Common myeloid progenitor, CD34-positive (primary cell): ENCODE data around the gene CCDC66.

Experiments used
- CTCF ChIA-PET: fragments of 350-600 bp; sonication (Branson Sonifier 250); formaldehyde crosslinking; loops from one replicate; lab custom pipeline; 2021; ENCODE audit warnings: antibody characterized with exemption; lab: Charles Lee
- POLR2A ChIA-PET: fragments of 350-600 bp; sonication (Branson Sonifier 250); formaldehyde crosslinking; loops from one replicate; lab custom pipeline; 2021; ENCODE audit warnings: antibody characterized with exemption; lab: Charles Lee
- DNase-seq, 3 donors: peaks; one replicate each; pipeline versions ENCODE4 v3.0.0 to v3.0.0-alpha.2; 2013
- H3K27ac ChIP-seq, 2 experiments: 1 replicate in 1 of 2; 2 replicates in 1 of 2; pipeline ENCODE4 v1.7.0; 2013; ENCODE audit warnings: inconsistent platforms in 2 of 2, low read length in 2 of 2, mild to moderate bottlenecking in 2 of 2, low read depth in 1 of 2, moderate library complexity in 1 of 2; ENCODE audit not compliant: severe bottlenecking in 2 of 2, insufficient read depth in 1 of 2, poor library complexity in 1 of 2
- H3K27me3 ChIP-seq, 5 experiments: replicated peaks in 2 of 5; 1 replicate in 3 of 5; 2 replicates in 2 of 5; pipeline versions ENCODE4 v1.6.1 to v1.7.0; 2013; ENCODE audit warnings: low read length in 4 of 5, mild to moderate bottlenecking in 2 of 5, moderate library complexity in 2 of 5, inconsistent platforms in 1 of 5; ENCODE audit not compliant: insufficient read depth in 5 of 5, control insufficient read depth in 4 of 5
- H3K36me3 ChIP-seq, 4 experiments: 1 replicate in 2 of 4; 2 replicates in 2 of 4; pipeline versions ENCODE4 v1.6.1 to v1.7.0; 2013; ENCODE audit warnings: low read length in 3 of 4, control low read depth in 1 of 4, mild to moderate bottlenecking in 1 of 4; ENCODE audit not compliant: control insufficient read depth in 4 of 4, insufficient read depth in 4 of 4
- H3K4me1 ChIP-seq, 4 experiments: 1 replicate in 3 of 4; 2 replicates in 1 of 4; pipeline versions ENCODE4 v1.6.1 to v1.7.1; 2013; ENCODE audit warnings: low read length in 3 of 4, mild to moderate bottlenecking in 3 of 4, control low read depth in 1 of 4, inconsistent platforms in 1 of 4, moderate library complexity in 1 of 4; ENCODE audit not compliant: control insufficient read depth in 4 of 4, insufficient read depth in 4 of 4; ENCODE audit errors: control extremely low read depth in 1 of 4
- H3K4me3 ChIP-seq, 7 experiments: 1 replicate in 4 of 7; 2 replicates in 3 of 7; pipeline versions ENCODE4 v1.5.1 to v1.7.0; 2013; ENCODE audit warnings: mild to moderate bottlenecking in 7 of 7, low read length in 6 of 7, moderate library complexity in 6 of 7, inconsistent platforms in 2 of 7, low read depth in 2 of 7, control low read depth in 1 of 7; ENCODE audit not compliant: insufficient read depth in 4 of 7, control insufficient read depth in 1 of 7; ENCODE audit errors: extremely low read depth in 1 of 7
- H3K9me3 ChIP-seq, 5 experiments: 1 replicate in 4 of 5; 2 replicates in 1 of 5; pipeline versions ENCODE4 v1.6.1 to v1.7.1; 2013; ENCODE audit warnings: low read length in 4 of 5, mild to moderate bottlenecking in 2 of 5, inconsistent platforms in 1 of 5, low read depth in 1 of 5, moderate library complexity in 1 of 5; ENCODE audit not compliant: control insufficient read depth in 4 of 5, insufficient read depth in 2 of 5; ENCODE audit errors: control extremely low read depth in 1 of 5
- WGBS: methylation state at CpG from one replicate; pipeline ENCODE4 v1.1.5; 2013; ENCODE audit not compliant: insufficient coverage; 5-methylcytosine and 5-hydroxymethylcytosine counted together

Gene CCDC66

GRCh38 chr3:56616478-56617006 lies 59.6 kb downstream of the CCDC66 start:
- WGBS: 100% methylated on average over 1 of the region's 2 CpGs
- CTCF ChIA-PET: no interaction called here
- Histone ChIP-seq H3K36me3 (peaks cover 20 to 84% (median 57%) of the 10 kb centered on the region in 4 experiments), H3K27ac (no peak overlapping the region), H3K4me3 (no peak overlapping the region), H3K9me3 (no peaks in the 10 kb centered on the region), H3K4me1 (no peaks in the 10 kb centered on the region), H3K27me3 (no peaks in the 10 kb centered on the region)
- POLR2A ChIA-PET: no interaction called here
- peak in 2 of 3 donors; percentile 13 to 33 for DNase-seq

- H3K4me3 ChIP-seq: no peak overlapping the region
- H3K4me1 ChIP-seq: no peaks in the 10 kb centered on the region
- H3K27ac ChIP-seq: no peak overlapping the region
- H3K36me3 ChIP-seq: peaks cover 25 to 86% (median 63%) of the 10 kb centered on the region in 4 experiments
- ChIA-PET CTCF (no interaction called here), POLR2A (no interaction called here)
- DNase-seq: no peak
- whole genome bisulfite sequencing: no CpG with 5 or more reads among the region's 2 CpGs
- no peaks in the 10 kb centered on the region for H3K27me3 ChIP-seq
- H3K9me3 ChIP-seq: no peaks in the 10 kb centered on the region
Observed at GRCh38 chr3:56620371-56620770, 63.4 kb downstream of the CCDC66 start.

GRCh38 chr3:56621681-56622080 lies 64.7 kb downstream of the CCDC66 start:
- POLR2A ChIA-PET: no interaction called here
- H3K36me3 ChIP-seq: peaks cover 25 to 87% (median 60%) of the 10 kb centered on the region in 4 experiments
- H3K4me3 ChIP-seq: no peak overlapping the region
- no peak overlapping the region for H3K27ac ChIP-seq
- WGBS: 100% methylated on average over 1 of the region's 3 CpGs
- H3K27me3 ChIP-seq: no peaks in the 10 kb centered on the region
- no peaks in the 10 kb centered on the region for H3K9me3 ChIP-seq
- DNase-seq: no peak
- CTCF ChIA-PET: no interaction called here
- no peaks in the 10 kb centered on the region for H3K4me1 ChIP-seq

DNA sequence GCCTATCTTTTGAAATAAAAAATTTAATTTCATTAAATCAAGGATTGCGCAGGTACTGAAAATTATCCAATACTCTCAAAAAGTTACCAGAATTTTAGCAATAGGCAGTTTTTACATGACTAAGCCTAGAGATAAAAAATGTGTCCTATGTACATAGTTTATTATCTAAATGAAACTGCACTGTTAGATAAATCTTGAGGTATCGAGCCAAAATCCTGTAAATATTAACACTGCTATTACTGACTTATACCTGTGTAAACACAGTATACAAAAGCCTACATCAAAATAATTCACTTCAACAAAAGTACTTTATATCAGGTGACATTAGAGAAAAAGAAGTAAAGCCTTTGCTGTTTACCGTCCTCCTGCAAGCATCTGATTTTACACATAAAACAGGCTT lies 65.4 kb downstream of the CCDC66 start:
- no CpG with 5 or more reads among the region's 3 CpGs for WGBS
- POLR2A ChIA-PET: no interaction called here
- Histone ChIP-seq H3K9me3 (no peaks in the 10 kb centered on the region), H3K36me3 (peaks cover 28 to 87% (median 62%) of the 10 kb centered on the region in 4 experiments), H3K4me1 (no peaks in the 10 kb centered on the region), H3K4me3 (no peak overlapping the region), H3K27me3 (no peaks in the 10 kb centered on the region), H3K27ac (no peak overlapping the region)
- no peak for DNase-seq
- CTCF ChIA-PET: no interaction called here

DNA sequence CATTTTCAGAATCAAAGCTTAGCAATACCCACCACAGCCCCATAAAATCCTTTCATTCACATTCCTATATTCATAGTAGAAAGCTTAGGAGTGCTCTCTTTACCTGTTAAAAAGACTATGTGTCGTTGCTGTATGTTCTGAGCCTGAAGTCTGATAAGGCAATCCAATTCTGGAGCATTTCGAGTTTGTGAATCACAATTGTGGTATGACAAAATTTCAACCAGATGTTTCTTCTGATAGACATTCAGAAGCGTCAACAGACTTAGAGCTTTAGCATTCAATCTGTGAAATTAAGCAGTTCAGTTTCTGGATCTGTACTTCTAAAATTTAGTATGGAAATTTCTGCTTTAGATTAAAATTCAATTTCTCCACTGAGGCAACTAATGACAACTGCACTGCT lies 67.8 kb downstream of the CCDC66 start:
- POLR2A ChIA-PET: no interaction called here
- H3K4me1 ChIP-seq: no peaks in the 10 kb centered on the region
- H3K36me3 ChIP-seq: peaks cover 28 to 80% (median 54%) of the 10 kb centered on the region in 4 experiments
- H3K27me3 ChIP-seq: no peaks in the 10 kb centered on the region
- 98% methylated on average over 3 of the region's 3 CpGs for WGBS
- no peak overlapping the region for H3K4me3 ChIP-seq
- H3K27ac ChIP-seq: no peak overlapping the region
- no peak for DNase-seq
- CTCF ChIA-PET: interaction anchor here (1.7 kb wide), 1 partner anchor 10 kb away, joined by 8 read pairs; no protein-coding TSS in a partner anchor
- no peaks in the 10 kb centered on the region for H3K9me3 ChIP-seq

DNA sequence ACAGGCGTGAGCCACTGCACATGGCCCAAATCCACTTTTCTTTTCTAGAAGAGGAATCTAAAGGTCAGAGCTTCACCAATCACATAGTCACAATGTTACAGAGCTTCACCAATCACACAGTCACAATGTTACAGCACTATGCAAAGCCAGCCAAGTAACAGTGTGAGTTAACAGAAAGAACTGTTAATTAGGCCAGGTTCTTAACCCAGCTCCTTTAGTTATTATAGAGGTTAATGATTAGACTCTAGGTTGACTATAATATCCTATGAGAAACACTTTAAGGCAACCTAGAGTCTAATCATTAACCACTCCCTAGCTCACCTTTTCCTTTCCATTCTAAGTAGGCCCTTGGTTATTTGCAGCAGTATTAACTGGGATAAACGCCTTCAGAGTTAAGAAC lies 72.1 kb downstream of the CCDC66 start:
- CTCF ChIA-PET: interaction anchor here (1.3 to 1.5 kb wide), 2 partner anchors 10 to 12 kb away, joined by 3 to 5 read pairs; no protein-coding TSS in a partner anchor
- WGBS: 100% methylated on average over 2 of the region's 2 CpGs
- no peaks in the 10 kb centered on the region for H3K9me3 ChIP-seq
- H3K4me1 ChIP-seq: no peaks in the 10 kb centered on the region
- no peak overlapping the region for H3K27ac ChIP-seq
- peaks cover 24 to 62% (median 46%) of the 10 kb centered on the region in 4 experiments for H3K36me3 ChIP-seq
- no peak overlapping the region for H3K4me3 ChIP-seq
- POLR2A ChIA-PET: interaction anchor here (0.6 kb wide), 1 partner anchor 53 kb away, joined by 4 read pairs; no protein-coding TSS in a partner anchor
- no peaks in the 10 kb centered on the region for H3K27me3 ChIP-seq
- DNase-seq: no peak

DNA sequence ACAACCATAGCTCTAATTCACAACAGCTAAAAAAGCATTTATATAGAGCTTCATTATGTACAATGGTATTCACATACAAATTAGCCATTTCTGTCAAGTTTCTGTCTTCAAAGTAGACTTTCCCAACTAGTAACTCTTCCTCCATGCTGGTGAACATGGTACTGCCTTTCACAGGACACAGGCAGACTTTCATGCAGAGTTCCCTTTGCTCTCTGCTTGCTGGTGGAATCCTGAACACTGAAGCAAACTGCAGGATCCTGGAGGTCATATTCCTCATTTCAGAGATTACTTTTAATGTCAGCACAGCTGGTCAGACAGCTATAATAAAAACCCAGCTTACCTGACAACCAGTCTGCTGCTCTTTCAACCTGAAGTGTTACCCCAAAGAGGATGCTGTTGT lies 72.5 kb downstream of the CCDC66 start:
- Histone ChIP-seq H3K27ac (no peak overlapping the region), H3K27me3 (no peaks in the 10 kb centered on the region), H3K4me1 (no peaks in the 10 kb centered on the region), H3K36me3 (peaks cover 26 to 62% (median 43%) of the 10 kb centered on the region in 4 experiments), H3K4me3 (no peak overlapping the region), H3K9me3 (no peaks in the 10 kb centered on the region)
- ChIA-PET CTCF (interaction anchor here (1.3 to 1.5 kb wide), 2 partner anchors 10 to 12 kb away, joined by 3 to 5 read pairs; no protein-coding TSS in a partner anchor), POLR2A (no interaction called here)
- DNase-seq: no peak
